M059J (cell line): ENCODE measurements around the gene POU3F1. TPM values are rescaled to one million over a fixed set of nuclear protein-coding genes. Genes with fewer than 3 reads are reported as not detected.

Experiments used
- DNase-seq: peaks from one replicate; pipeline ENCODE4 v3.0.0-alpha.2; 2012; ENCODE audit warnings: low read depth
- total RNA-seq: library from RNA; depleted of rRNA; stranded (reverse); fragments of >200 nt; shearing (Covaris generic); gene quantifications from 2 replicates; pipeline ENCODE4 v1.2.3, GENCODE V29; 2014; rRNA removed

The POU3F1 gene
- total RNA-seq, 1 experiment from 2014 or later, result not detected

DNA sequence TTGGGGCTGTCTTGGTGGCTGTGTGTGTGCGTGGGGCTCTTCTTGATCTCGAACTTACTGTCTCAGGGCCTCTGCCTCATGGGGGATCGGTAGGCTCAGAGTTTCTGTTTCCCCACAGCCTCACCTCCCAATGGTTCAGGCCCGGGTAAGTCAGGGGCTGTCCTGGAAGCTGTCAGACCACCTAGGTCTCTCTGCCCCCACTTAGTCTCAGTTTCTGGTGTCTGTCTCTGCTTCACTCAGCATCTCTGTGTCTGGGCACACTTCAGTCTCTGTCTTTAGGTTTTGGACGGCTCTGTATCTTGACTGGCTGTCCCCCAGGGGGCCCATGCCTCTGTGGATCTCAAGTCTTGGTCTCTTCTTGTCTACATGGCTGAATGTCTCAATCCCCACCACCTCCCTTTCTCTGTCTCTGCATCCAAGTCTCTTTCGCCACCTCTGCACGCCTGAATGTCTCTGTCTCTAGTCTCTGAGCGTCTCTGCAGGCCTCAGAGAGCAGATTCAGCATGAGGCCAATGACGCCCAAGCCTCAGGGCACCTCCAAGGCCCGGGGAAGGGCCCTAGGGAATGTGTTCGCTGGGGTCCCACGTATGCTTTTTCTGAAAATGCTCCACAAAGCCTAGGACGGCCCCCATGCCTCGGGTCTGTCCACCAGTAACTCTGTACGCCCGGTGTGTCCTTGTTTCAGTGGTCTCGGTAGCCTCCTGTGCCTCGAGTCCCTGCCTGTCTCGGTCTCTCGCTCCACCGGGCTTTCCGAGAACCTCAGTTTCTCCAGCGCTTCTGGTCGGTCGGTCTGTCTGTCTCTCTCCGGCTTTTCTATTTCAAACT lies 42.1 kb downstream of the POU3F1 start:
- DNase-seq, result peak; percentile 18

DNA sequence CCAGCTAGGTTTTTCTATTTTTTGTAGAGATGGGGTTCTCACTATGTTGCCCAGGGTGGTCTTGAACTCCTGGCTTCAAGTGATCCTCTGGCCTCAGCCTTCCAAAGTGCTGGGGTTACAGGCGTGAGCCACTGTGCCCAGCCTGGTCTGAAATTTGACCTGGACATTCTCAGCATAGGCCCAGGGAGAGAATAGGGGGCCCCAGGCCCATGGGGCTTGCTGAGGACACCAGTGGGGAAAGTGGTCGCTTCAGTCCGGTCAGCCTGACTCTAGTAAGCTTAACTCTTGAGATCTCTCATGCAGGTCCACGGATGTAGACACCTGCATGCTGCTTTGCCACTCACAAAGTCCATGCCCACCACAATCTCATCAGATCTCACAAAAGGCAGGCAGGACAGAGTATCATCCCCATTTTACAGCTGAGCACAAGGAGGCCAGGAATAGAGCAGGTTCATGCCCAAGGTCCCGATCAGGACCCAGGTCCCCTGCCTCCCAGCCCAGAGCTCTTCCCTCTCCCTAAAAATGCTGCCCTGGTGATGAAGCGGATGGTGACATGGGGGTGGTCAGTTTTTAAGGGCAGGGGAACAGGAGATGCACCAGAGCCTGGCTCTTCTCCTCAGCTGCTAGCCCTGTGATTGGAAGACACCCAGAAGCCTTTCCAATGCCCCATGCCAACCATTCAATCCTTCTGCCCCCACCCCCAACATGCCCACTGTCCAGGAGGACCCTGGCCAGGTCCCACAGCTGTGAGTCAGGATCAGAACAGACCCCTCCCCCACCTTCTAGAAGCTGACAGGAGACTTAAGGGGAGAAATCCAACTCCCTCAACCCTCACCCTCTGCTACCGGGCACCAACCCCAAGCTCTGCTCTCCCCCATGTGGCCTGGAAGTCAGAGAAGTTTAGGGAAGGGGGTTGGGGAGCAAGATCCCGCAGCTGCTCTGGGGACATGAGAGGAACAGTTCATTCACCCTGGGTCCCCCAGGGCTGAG lies 43.0 kb downstream of the POU3F1 start:
- DNase-seq, result peak; percentile 54

DNA sequence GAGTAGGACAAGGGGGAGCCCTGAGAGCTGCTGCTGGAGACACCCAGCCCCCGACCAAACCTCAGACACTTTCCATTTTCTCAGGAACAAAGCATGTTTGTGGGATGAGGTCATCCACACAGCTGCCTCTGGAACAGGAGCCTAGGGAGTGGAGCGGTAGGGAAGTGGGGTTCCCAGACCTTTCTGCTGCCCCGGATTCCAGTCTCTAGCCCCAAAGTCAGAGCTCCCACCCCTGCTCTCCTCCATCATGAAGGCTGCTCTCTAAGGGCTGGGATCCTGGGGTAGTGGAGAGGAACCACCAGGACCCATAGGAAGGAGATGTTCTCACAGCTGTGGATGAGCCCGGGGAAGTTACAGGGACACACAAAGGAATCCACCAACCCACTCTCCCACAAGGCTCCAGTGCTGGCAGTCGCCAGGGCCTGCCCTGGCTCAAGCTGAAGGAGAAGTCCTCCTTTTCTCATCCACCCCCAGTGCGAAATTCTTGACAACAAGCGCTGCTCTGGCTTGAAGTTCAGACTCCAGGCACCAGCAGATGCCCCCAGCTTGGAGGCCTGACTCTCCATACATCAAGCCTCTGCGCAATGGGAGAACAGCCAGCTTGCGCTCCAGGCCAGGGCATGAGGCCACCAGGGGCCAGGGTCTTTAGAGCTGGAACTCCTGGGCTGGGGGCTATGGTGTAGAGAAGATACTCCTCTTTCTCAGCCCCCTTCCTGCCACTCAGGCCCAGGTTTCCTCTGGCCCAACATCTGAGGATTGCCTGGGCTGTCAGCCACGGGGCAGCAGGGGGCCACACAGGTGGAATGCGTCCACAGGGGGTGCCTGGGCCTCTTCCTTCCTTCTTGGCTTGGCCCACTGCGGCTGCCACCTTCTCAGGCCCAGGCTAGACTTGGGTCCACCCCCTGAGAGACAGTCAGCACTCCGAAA lies 45.8 kb downstream of the POU3F1 start:
- peak; percentile 89 for DNase-seq

DNA sequence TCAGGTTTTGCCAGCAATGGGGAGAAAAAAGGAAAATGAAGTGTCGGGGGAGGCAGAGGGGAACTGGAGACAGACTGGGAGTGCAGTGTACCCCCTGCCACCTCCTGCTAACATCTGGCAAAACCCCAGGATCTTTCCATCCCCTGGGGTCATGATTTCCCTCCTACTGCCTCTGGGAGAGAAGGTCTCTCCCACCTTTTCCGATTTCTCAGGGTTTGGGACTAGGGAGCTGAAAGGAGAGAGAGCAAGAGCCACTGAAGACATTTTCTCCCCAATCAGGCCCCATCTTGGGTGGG lies 46.4 kb downstream of the POU3F1 start:
- no peak for DNase-seq

DNA sequence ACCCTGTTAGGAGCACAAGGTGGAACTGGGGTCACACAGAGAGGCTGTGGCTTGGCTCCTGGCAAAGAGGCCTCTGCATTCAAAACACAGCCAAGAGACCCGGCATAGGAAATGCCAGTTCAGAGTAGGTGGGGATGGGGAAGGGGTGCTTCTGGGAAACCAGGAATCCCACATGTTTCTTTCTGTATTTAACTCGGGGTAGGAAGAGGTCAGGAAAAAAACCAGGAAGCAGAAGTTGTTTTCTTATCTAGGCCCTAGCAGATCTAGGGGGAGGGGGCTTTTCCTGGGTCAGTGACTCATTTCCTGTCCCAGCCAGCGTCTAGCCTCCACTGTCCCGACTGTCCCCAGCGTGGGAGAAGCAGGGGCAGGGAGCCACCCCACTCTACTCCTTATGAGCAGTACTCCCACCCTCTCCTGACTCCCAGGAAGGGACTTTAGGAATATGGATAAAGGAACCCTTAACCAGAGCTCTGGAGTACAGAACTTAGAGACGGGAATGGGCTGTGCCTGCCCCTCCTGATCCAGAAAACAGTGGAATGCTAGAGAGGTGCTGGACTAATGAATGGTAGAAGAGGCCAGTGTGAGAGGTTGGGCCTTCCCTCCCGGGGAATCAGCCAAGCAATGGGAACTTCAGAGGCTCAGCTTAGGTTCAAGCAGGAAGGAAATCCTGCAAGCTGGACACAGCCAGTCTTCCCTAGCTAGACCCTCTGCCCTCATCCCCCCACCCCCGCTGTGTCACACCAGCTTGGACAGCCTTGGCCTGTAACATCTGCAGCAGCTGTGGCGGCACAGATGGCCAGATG lies 47.0 kb downstream of the POU3F1 start:
- DNase-seq, result peak; percentile 87

DNA sequence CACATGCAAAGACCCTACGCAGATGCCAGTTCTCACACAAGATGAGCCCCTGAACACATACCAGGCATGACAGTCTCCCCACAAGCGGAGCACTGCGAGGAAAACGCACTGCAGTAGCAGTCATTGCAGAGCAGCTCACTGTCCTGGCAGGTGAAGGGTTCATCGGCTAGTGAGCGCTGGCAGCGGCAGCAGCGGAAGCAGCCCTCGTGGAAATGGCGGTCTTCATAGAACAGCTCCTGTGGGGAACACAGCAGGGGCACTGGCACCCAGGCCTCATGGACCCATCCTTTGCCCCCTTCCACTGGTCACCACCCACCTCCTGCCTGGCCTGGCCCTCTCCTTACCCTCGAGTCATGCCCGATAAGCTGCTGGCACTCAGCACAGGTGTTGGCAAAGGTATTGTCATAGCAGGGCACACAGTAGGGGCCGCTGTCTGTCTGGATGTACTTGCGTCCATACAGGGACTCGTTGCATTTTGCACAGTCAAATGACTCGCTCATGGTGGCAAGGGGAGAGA lies 47.6 kb downstream of the POU3F1 start:
- no peak for DNase-seq

DNA sequence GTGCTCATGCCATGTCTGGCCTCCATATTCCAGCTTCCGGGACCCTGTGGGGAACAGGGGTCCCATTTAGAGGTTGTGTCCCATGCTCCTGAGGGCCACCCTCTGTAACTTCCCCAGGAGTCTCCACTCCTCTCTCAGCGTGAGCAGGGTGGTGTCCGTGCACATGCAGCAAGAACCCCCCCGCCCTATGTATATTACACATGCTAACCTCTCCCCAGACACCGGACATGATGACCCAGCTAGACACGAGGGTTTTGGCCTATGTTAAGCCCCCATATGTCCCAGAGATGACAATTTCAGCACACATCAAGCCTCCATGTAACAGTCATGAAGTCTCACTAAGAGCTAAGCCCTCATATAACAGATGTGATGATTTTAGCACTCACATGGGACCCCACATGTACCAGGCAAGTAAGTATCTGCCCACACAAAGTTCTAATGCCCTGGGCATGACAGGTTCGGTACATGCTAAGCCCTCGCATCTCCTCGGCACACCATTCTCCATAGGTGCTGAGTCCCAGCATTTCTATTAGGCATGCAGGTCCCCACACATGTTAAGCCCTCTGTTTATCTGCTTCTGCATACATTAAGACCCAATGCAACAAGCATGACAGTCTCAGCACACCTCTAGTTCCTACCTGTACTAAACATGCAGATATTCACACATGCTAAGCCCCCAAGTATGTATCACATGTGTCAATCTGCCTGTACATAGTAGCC lies 48.3 kb downstream of the POU3F1 start:
- no peak for DNase-seq

DNA sequence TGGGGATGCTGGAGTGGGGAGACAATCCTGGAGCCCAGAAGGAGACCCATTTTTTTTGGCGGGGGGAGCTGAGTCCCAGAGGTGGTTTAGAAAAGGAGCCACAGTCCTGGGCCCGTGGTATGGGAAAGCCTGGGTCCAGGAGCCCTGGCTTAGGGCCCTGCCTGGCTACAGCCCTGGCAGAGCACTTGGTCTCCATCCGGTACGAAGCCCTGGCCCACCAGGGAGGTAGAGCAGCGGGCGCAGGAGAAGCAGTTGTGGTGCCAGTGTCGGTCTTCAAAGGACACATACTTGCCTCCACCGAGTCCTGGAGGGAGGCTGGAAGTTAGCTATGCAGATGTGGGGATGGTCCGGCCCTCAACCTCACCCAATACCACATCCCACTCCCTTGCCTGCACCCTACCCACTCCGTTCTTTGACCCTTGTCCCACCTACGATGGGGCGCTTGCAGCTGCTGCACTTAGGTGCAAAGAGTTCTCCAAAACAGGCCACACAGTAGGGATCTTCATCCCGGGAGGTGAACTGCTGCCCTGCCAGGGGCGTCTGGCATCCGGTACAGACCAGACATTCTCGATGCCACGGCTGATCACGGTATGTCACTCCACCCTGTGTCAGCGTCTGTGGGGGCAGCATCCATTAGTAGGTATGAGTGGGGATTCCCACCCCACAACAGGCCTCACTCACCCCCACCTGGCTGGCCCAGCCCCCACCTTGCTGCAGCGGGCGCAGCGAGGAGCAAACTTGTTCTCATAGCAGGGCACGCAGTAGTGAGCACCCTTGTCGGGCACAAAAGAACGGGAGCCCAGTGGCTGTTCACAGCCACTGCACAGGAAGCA lies 49.1 kb downstream of the POU3F1 start:
- DNase-seq, result no peak

DNA sequence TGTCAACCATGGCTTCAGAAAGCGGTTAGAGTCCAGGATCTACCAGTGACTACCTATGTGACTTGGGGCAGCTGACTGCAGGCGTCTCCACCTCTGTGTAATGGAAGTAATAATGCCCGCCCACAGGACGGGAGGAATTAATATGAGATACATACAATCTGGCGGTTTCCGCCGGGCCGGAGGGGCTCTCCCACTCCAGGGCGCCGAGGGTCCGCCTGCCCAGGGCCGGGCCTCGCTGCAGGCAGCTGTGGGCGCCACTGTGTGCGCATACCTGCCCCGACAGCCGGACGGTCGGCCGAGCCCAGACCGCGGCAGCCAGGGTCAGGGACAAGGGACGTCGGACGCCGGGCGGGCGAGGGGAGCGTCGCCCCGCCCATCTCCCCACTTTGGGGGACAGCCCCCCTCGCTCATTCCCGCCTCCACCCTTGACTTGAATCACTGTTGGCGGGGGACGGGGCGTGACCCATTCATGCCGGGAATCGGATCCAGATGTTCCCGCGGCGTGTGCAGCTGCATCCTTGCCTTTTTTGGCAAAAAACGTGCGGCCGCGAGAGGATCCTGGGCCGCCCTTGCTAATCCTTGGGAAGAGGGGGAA lies 50.7 kb downstream of the POU3F1 start:
- DNase-seq, result no peak

DNA sequence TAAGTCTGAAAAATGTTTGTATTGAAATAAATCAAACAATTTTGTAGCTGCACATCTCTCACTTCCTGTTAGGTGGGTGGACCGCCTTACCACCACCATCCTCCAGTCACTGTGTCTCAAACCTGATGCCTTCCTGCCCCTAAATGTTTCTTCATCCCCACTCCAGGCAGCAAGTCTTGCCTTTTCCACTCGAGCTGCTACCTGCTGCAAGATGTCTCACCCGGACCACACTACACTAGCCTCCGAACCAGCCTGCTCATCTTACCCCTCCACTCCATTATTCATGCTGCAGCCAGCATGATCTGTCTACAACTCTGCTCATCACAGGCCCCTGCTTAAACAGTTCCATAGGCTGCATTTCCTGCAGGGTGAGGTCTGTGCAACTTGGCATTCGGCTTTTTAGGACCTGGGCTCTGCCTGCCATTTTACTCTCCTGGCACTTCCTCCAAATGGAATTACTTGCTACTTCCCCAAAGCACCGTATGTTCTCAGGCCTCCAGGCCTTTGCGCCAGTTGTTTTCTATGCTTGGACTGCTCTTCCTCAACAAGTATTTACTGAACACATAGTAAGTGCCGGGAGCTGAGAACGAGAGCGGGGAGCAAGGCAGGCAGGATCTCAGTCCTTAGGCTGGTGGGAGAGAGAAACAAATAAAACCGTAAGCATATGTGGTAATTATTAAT lies 51.6 kb downstream of the POU3F1 start:
- no peak for DNase-seq

Other genes with a start within 250 kb of the POU3F1 start
- 63.3 and 69.5 TPM in 2 replicates for gene C1orf122, start 239.0 kb downstream of the POU3F1 start, total RNA-seq
- 32.8 and 36.3 TPM in 2 replicates for gene YRDC, start 238.6 kb downstream of the POU3F1 start, total RNA-seq
- gene MTF1, start 187.2 kb downstream of the POU3F1 start, total RNA-seq, result 2.5 and 5.4 TPM in 2 replicates
- 6.3 and 8.5 TPM in 2 replicates for gene INPP5B, start 99.7 kb downstream of the POU3F1 start, total RNA-seq
- gene SF3A3, start 56.8 kb downstream of the POU3F1 start, total RNA-seq, result 187 and 209 TPM in 2 replicates
- gene FHL3, start 41.3 kb downstream of the POU3F1 start, total RNA-seq, result 18.2 and 24.6 TPM in 2 replicates
- gene UTP11, start 34.1 kb downstream of the POU3F1 start, total RNA-seq, result 69.6 and 103 TPM in 2 replicates